Renal cortical epithelial cell (primary cell): ENCODE measurements around the gene TP53RK. TPM values are rescaled to one million over a fixed set of nuclear protein-coding genes. Genes with fewer than 3 reads are reported as not detected.
A peak's percentile ranks its signal among the peaks of the same experiment; 100 is the strongest.

ENCODE experiments used
- DNase-seq: peaks from one replicate; pipeline ENCODE4 v3.0.0-alpha.2; 2011; ENCODE audit warnings: low read depth
- total RNA-seq: library from RNA; depleted of rRNA; stranded (reverse); fragments of >200 nt; gene quantifications from 2 replicates; pipeline ENCODE4 v1.2.3, GENCODE V29; 2014

TP53RK gene
- total RNA-seq, 1 donor from 2014 or later = 16.0 TPM

- DNase-seq = no peak
Observed at GRCh38 chr20:46661659-46662058, 27.6 kb downstream of the TP53RK start.

GRCh38 chr20:46660487-46660886, 28.8 kb downstream of the TP53RK start:
- no peak for DNase-seq

- no peak for DNase-seq
Observed at GRCh38 chr20:46657618-46658017, 31.6 kb downstream of the TP53RK start.

- no peak for DNase-seq
Observed at GRCh38 chr20:46657137-46657536, 32.1 kb downstream of the TP53RK start.

GRCh38 chr20:46652699-46653098, 36.5 kb downstream of the TP53RK start:
- DNase-seq = peak; percentile 21

GRCh38 chr20:46651091-46651962, 37.9 kb downstream of the TP53RK start, which contains the start of gene SLC13A3:
Gene SLC13A3 (minus strand): TSS chr20:46651459. CDS start chr20:46651421, 38 bp downstream.
- no peak for DNase-seq

- no peak for DNase-seq
Observed at GRCh38 chr20:46650575-46651090, 38.6 kb downstream of the TP53RK start.

- DNase-seq = no peak
Observed at GRCh38 chr20:46649965-46650542, 39.2 kb downstream of the TP53RK start.

GRCh38 chr20:46649650-46649949, 39.6 kb downstream of the TP53RK start:
- no peak for DNase-seq

- DNase-seq = peak; percentile 18
Observed at GRCh38 chr20:46648903-46649649, 40.2 kb downstream of the TP53RK start.

GRCh38 chr20:46647469-46647868, 41.8 kb downstream of the TP53RK start:
- no peak for DNase-seq

GRCh38 chr20:46646659-46647380, 42.4 kb downstream of the TP53RK start:
- DNase-seq = no peak

- DNase-seq = no peak
Observed at GRCh38 chr20:46646122-46646521, 43.1 kb downstream of the TP53RK start.

- no peak for DNase-seq
Observed at GRCh38 chr20:46644733-46645132, 44.5 kb downstream of the TP53RK start.

GRCh38 chr20:46644160-46644559, 45.1 kb downstream of the TP53RK start:
- DNase-seq = no peak

GRCh38 chr20:46642969-46643343, 46.3 kb downstream of the TP53RK start:
- DNase-seq = no peak

GRCh38 chr20:46642265-46642968, 46.8 kb downstream of the TP53RK start:
- no peak for DNase-seq

GRCh38 chr20:46641424-46641823, 47.8 kb downstream of the TP53RK start:
- no peak for DNase-seq

GRCh38 chr20:46640536-46641311, 48.5 kb downstream of the TP53RK start:
- DNase-seq = peak; percentile 50

- DNase-seq = no peak
Observed at GRCh38 chr20:46640044-46640443, 49.2 kb downstream of the TP53RK start.
